GM12864 (cell line): ENCODE measurements around the gene WNT7B.

Experiments
- DNase-seq: peaks from one replicate; pipeline ENCODE4 v3.0.0-alpha.2; 2011; ENCODE audit warnings: low read depth
- H3K4me3 ChIP-seq: 2 replicates; pipeline ENCODE4 v1.5.1; 2011; ENCODE audit warnings: mild to moderate bottlenecking, low read depth, low read length, control low read depth
- TF ChIP-seq, protein P1 (sequence below): IDR thresholded peaks from 2 replicates; pipeline ENCODE4 v1.5.1; 2011; ENCODE audit warnings: low read depth, mild to moderate bottlenecking, moderate library complexity, low read length, control low read depth, inconsistent platforms; ENCODE audit errors: missing control alignments

The WNT7B gene

DNA sequence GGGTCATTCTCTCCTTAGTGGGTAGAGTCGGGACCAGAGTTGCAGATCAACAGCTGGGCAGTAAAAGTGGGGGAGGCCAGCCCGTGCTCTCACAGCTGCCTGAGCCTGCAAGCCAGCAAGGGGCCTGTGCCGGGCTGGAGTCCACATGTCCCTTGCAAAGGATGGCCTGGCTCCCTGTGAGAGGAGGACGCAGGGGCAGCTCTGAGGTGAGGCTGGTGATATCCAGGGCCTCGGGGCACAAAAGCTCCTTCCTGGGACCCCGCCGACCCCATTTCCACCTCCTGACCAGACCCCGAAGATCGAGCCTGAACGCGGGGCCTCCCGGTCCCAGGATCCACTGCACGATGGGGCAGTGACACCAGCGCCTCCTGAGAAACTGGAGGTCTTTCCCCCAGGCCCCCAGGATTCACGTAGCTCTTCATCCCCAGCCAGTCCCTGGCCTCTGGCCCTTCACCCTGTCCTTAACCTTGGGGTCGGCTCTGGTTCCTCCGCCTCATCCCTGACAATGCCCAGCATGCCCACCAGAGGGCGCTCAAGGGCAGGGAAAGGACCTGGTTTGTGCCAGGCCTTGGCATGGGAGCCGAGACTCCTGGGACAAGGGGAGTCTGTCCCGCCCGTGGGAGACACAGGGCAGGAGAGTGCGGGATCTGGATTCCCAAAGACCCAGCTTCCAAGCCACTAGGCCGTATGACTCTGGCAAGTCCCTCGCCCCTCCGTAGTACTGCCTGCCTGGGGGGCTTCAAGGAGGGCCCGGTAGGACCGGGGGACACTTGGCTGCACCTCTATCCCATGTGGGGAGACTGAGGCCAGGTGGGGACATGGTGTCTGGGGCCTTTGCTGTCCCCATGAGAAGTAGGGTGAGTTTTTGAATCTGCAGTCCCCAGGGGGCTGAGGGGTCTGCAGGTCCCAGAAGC is 17.8 kb upstream of the WNT7B start:
- H3K4me3 ChIP-seq, result no peak overlapping the region
- TF ChIP-seq, protein P1, sequence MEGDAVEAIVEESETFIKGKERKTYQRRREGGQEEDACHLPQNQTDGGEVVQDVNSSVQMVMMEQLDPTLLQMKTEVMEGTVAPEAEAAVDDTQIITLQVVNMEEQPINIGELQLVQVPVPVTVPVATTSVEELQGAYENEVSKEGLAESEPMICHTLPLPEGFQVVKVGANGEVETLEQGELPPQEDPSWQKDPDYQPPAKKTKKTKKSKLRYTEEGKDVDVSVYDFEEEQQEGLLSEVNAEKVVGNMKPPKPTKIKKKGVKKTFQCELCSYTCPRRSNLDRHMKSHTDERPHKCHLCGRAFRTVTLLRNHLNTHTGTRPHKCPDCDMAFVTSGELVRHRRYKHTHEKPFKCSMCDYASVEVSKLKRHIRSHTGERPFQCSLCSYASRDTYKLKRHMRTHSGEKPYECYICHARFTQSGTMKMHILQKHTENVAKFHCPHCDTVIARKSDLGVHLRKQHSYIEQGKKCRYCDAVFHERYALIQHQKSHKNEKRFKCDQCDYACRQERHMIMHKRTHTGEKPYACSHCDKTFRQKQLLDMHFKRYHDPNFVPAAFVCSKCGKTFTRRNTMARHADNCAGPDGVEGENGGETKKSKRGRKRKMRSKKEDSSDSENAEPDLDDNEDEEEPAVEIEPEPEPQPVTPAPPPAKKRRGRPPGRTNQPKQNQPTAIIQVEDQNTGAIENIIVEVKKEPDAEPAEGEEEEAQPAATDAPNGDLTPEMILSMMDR, result peak; percentile 95
- no peak for DNase-seq

GRCh38 chr22:45993841-45994240 is 16.9 kb upstream of the WNT7B start:
- TF ChIP-seq, protein P1, result no peak
- no peak overlapping the region for H3K4me3 ChIP-seq

GRCh38 chr22:45993143-45993692 is 16.3 kb upstream of the WNT7B start:
- no peak for DNase-seq
- TF ChIP-seq, protein P1, result no peak
- H3K4me3 ChIP-seq, result no peak overlapping the region

More at GRCh38 chr22:45993841-45994240, 16.9 kb upstream of the WNT7B start:
- no peak for DNase-seq

DNA sequence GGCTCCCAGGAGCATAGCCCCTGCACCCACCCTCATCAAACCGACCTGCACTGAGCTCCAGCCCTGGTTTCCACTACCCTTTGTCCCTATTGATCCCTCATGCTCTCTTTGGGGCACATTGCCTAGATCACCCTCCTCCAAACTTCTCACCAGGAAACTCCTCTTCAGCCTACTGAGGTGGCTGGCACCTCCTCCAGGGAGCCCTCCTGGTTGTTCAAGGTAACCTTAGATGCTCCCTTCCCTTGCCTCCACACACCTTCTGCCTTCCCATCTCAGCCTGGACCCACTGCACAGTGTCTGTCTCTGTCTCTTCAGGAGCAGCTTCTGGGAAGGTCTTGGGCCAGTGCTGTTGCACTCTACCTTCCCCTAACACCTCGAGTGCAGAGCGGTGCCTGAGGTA is 15.8 kb upstream of the WNT7B start:
- TF ChIP-seq, protein P1, result no peak
- DNase-seq, result no peak
- no peak overlapping the region for H3K4me3 ChIP-seq

DNA sequence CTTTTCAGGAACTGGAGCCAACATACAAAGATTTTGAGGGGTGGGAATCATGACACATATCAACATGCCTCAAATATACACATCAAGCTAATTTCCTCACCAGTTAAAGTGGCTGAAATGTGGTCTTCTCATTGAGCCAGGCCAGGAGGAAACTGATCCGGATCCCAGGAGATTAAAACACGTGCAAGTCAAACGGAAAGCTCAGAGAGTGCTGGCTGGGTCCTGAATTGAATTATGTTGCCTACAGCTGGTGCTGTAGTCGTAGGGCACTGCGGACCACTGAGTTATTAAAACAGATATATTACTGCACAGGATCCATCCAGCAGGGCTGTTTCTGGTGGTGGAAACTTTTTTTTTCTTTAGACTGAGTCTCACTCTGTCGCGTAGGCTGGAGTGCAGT is 14.1 kb upstream of the WNT7B start:
- TF ChIP-seq, protein P1, result no peak
- no peak for DNase-seq

GRCh38 chr22:45987136-45987861 is 10.3 kb upstream of the WNT7B start:
- DNase-seq, result no peak
- TF ChIP-seq, protein P1, result no peak
- no peak overlapping the region for H3K4me3 ChIP-seq

More for the DNA sequence above, 14.1 kb upstream of the WNT7B start:
- H3K4me3 ChIP-seq, result no peak overlapping the region
